HS-5 (cell line): ENCODE data around the gene SAYSD1.

ENCODE experiments used
- DNase-seq: peaks from one replicate; pipeline ENCODE4 v3.0.0-alpha.2; 2012; ENCODE audit warnings: low read depth

SAYSD1 gene

GRCh38 chr6:39058471-39059147, 56.4 kb downstream of the SAYSD1 start:
- DNase-seq: no peak

- DNase-seq: no peak
These were observed 57.5 kb downstream of the SAYSD1 start for GRCh38 chr6:39057251-39058155.

- no peak for DNase-seq
These were observed 58.3 kb downstream of the SAYSD1 start for GRCh38 chr6:39056681-39057080.

- no peak for DNase-seq
These were observed 58.8 kb downstream of the SAYSD1 start for GRCh38 chr6:39056191-39056590.

DNA sequence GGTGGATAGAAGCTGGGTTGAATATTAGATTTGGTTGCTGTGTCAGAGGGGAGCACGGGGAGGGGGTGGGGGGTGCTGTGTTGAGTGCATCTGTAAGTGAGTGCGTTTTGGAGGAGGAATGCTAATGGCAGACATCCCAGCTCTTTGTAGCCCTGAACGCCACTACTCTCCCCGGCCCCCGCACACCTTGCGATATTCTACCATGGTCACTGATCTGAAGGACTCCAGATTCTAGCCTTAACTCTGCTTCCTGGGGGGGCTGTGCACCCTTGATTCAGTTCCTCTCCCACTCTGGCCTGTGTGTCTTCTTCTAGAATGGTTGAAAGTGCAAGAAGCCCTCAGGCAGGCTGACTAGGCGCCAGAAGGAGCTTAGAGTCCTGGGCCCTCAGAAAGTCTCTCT, 59.3 kb downstream of the SAYSD1 start:
- DNase-seq: no peak

DNA sequence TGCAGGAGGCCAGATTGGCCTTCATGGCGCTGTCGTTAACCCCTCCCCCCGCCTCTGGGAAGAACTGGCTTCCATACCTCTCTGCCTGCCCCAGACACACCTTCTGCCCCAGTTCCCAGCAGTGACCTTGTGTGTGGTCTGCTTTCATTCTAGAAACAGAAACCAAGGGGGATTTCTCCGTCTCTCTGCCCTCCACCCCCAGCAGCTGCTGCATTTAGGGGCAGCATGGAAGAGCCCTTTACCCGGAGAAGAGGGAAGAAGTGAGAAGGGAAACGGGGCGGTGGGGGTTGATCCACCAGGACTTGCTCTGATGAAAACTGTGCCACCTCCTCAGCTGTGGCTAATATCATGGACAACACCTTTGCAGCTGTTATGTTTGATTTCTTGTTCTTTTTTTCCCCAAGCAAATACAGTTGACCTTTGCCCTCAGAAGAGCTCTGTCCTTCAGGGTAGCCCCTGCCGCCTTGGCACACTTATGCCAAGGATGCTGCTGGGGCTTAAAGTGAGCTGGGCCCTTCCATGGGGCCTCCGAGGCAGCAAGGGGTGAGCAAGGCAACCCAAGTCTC, 60.3 kb downstream of the SAYSD1 start:
- DNase-seq: no peak
